ENCODE data around the gene AQP2.

AQP2 gene

DNA sequence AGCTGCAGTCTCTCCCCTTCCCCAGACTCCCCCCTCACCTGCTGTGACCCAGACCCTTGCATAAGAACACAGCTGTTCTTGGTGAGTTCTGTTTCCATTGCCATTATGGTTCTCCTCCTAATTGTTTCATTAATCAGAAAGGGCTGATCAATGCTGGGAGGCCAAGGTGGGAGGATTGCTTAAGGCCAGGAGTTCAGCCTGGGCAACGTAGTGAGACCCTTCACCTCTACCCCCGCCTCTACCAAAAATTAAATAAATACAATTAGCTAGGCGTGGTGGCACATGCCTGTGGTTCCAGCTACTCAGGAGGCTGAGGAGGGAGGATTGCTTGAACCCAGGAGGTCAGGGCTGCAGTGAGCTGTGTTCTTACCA, 29.6 kb upstream of the AQP2 start:
- no peak overlapping the region for H3K27ac ChIP-seq (ENCODE audit: low read depth in 2 of 2, low read length in 2 of 2)

DNA sequence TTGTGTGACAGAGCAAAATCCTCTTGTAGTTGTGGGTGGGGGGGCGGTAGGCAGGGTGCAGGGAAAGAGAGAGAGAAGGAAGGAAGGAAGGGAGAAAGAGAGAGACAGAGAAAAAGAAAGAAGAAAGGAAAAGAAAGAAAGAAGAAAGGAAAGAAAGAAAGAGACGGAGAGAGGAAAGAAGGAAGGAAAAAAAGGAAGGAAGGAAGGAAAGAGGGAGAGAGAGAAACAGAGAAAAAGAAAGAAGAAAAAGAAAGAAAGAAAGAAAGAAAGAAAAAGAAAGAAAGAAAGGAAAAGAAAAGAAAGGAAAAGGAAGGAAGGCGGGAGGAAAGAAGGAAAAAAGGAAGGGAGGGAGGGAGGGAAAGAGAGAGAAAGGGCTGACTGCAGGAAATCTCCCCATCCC, 29.2 kb upstream of the AQP2 start:
- Histone ChIP-seq H3K4me3 (ENCODE audit: low read length in 2 of 2) (no peak overlapping the region), H3K27ac (ENCODE audit: low read depth in 2 of 2, low read length in 2 of 2) (no peak overlapping the region), H3K27me3 (ENCODE audit: control insufficient read depth in 2 of 2, insufficient read depth in 2 of 2, low read length in 2 of 2) (no peaks in the 10 kb centered on the region), H3K9ac (ENCODE audit: low read depth in 1 of 2, low read length in 2 of 2) (no peak overlapping the region), H3K9me3 (ENCODE audit: control insufficient read depth in 2 of 2, low read length in 2 of 2) (no peaks in the 10 kb centered on the region), H3K36me3 (ENCODE audit: control insufficient read depth in 2 of 2, insufficient read depth in 2 of 2, low read length in 2 of 2) (no peaks in the 10 kb centered on the region), H3K4me1 (ENCODE audit: control insufficient read depth in 2 of 2, insufficient read depth in 2 of 2, low read length in 2 of 2) (no peaks in the 10 kb centered on the region)

More for the DNA sequence above, 29.6 kb upstream of the AQP2 start:
- Histone ChIP-seq H3K4me1 (ENCODE audit: control insufficient read depth in 2 of 2, insufficient read depth in 2 of 2, low read length in 2 of 2) (no peaks in the 10 kb centered on the region), H3K27me3 (ENCODE audit: control insufficient read depth in 2 of 2, insufficient read depth in 2 of 2, low read length in 2 of 2) (no peaks in the 10 kb centered on the region), H3K9me3 (ENCODE audit: control insufficient read depth in 2 of 2, low read length in 2 of 2) (no peaks in the 10 kb centered on the region), H3K36me3 (ENCODE audit: control insufficient read depth in 2 of 2, insufficient read depth in 2 of 2, low read length in 2 of 2) (no peaks in the 10 kb centered on the region), H3K4me3 (ENCODE audit: low read length in 2 of 2) (no peak overlapping the region), H3K9ac (ENCODE audit: low read depth in 1 of 2, low read length in 2 of 2) (no peak overlapping the region)

- no peaks in the 10 kb centered on the region for H3K27me3 ChIP-seq (ENCODE audit: control insufficient read depth in 2 of 2, insufficient read depth in 2 of 2, low read length in 2 of 2)
- H3K9me3 ChIP-seq (ENCODE audit: control insufficient read depth in 2 of 2, low read length in 2 of 2) = no peaks in the 10 kb centered on the region
- H3K36me3 ChIP-seq (ENCODE audit: control insufficient read depth in 2 of 2, insufficient read depth in 2 of 2, low read length in 2 of 2) = no peaks in the 10 kb centered on the region
- H3K4me1 ChIP-seq (ENCODE audit: control insufficient read depth in 2 of 2, insufficient read depth in 2 of 2, low read length in 2 of 2) = no peaks in the 10 kb centered on the region
- H3K27ac ChIP-seq (ENCODE audit: low read depth in 2 of 2, low read length in 2 of 2) = no peak overlapping the region
- no peak overlapping the region for H3K9ac ChIP-seq (ENCODE audit: low read depth in 1 of 2, low read length in 2 of 2)
- H3K4me3 ChIP-seq (ENCODE audit: low read length in 2 of 2) = no peak overlapping the region
Observed at GRCh38 chr12:49921936-49922335, 28.6 kb upstream of the AQP2 start.

DNA sequence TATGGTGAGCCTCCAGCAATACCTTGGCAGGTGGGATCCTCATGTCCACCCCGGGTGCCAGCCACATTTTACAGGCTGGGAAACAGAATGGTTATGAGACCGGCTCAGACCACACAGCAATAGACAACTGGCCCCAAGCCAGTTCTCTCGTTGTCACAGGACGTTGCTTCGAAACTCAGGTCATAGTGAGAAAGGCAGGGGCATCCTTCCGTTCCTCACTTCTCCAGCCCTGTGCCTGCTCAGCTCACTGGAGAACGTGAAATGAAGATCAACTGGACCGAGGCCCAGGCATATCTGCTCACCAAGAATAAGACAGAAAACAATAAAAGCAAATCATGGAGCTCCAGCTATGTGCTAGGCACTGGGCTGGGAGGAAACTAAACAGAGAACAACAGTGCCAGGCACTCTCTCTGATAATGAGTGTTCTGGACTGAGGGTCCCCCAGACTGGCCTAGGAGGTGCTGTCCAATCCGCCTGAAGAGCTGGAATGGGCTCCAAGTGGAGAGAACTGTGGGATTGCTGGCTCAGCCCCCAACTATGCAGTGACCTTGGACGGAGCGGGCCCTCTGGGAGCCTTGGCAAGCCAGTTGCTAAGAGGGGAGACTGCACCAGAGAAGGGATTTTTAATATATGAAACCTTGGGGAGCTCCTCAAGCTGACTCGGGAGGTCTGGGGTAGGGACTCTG, 28.0 kb upstream of the AQP2 start:
- H3K9me3 ChIP-seq (ENCODE audit: control insufficient read depth in 2 of 2, low read length in 2 of 2) = no peaks in the 10 kb centered on the region
- H3K4me3 ChIP-seq (ENCODE audit: low read length in 2 of 2) = no peak overlapping the region
- H3K27me3 ChIP-seq (ENCODE audit: control insufficient read depth in 2 of 2, insufficient read depth in 2 of 2, low read length in 2 of 2) = no peaks in the 10 kb centered on the region
- H3K9ac ChIP-seq (ENCODE audit: low read depth in 1 of 2, low read length in 2 of 2) = no peak overlapping the region
- no peaks in the 10 kb centered on the region for H3K4me1 ChIP-seq (ENCODE audit: control insufficient read depth in 2 of 2, insufficient read depth in 2 of 2, low read length in 2 of 2)
- no peaks in the 10 kb centered on the region for H3K36me3 ChIP-seq (ENCODE audit: control insufficient read depth in 2 of 2, insufficient read depth in 2 of 2, low read length in 2 of 2)
- H3K27ac ChIP-seq (ENCODE audit: low read depth in 2 of 2, low read length in 2 of 2) = no peak overlapping the region

- H3K27ac ChIP-seq (ENCODE audit: low read depth in 2 of 2, low read length in 2 of 2) = no peak overlapping the region
Observed at GRCh38 chr12:49923035-49923644, 27.4 kb upstream of the AQP2 start.

GRCh38 chr12:49923880-49924556, 26.5 kb upstream of the AQP2 start:
- no peak overlapping the region for H3K27ac ChIP-seq (ENCODE audit: low read depth in 2 of 2, low read length in 2 of 2)
- H3K9ac ChIP-seq (ENCODE audit: low read depth in 1 of 2, low read length in 2 of 2) = no peak overlapping the region
- no peak overlapping the region for H3K4me3 ChIP-seq (ENCODE audit: low read length in 2 of 2)
- no peaks in the 10 kb centered on the region for H3K36me3 ChIP-seq (ENCODE audit: control insufficient read depth in 2 of 2, insufficient read depth in 2 of 2, low read length in 2 of 2)
- H3K27me3 ChIP-seq (ENCODE audit: control insufficient read depth in 2 of 2, insufficient read depth in 2 of 2, low read length in 2 of 2) = no peaks in the 10 kb centered on the region
- H3K9me3 ChIP-seq (ENCODE audit: control insufficient read depth in 2 of 2, low read length in 2 of 2) = no peaks in the 10 kb centered on the region
- no peaks in the 10 kb centered on the region for H3K4me1 ChIP-seq (ENCODE audit: control insufficient read depth in 2 of 2, insufficient read depth in 2 of 2, low read length in 2 of 2)

More at GRCh38 chr12:49923035-49923644, 27.4 kb upstream of the AQP2 start:
- no peak overlapping the region for H3K4me3 ChIP-seq (ENCODE audit: low read length in 2 of 2)
- H3K4me1 ChIP-seq (ENCODE audit: control insufficient read depth in 2 of 2, insufficient read depth in 2 of 2, low read length in 2 of 2) = no peaks in the 10 kb centered on the region
- H3K36me3 ChIP-seq (ENCODE audit: control insufficient read depth in 2 of 2, insufficient read depth in 2 of 2, low read length in 2 of 2) = no peaks in the 10 kb centered on the region
- H3K9me3 ChIP-seq (ENCODE audit: control insufficient read depth in 2 of 2, low read length in 2 of 2) = no peaks in the 10 kb centered on the region
- H3K9ac ChIP-seq (ENCODE audit: low read depth in 1 of 2, low read length in 2 of 2) = no peak overlapping the region
- no peaks in the 10 kb centered on the region for H3K27me3 ChIP-seq (ENCODE audit: control insufficient read depth in 2 of 2, insufficient read depth in 2 of 2, low read length in 2 of 2)

GRCh38 chr12:49924628-49925246, 25.8 kb upstream of the AQP2 start:
- Histone ChIP-seq H3K36me3 (ENCODE audit: control insufficient read depth in 2 of 2, insufficient read depth in 2 of 2, low read length in 2 of 2) (no peaks in the 10 kb centered on the region), H3K27me3 (ENCODE audit: control insufficient read depth in 2 of 2, insufficient read depth in 2 of 2, low read length in 2 of 2) (no peaks in the 10 kb centered on the region), H3K9ac (ENCODE audit: low read depth in 1 of 2, low read length in 2 of 2) (no peak overlapping the region), H3K9me3 (ENCODE audit: control insufficient read depth in 2 of 2, low read length in 2 of 2) (no peaks in the 10 kb centered on the region), H3K4me1 (ENCODE audit: control insufficient read depth in 2 of 2, insufficient read depth in 2 of 2, low read length in 2 of 2) (no peaks in the 10 kb centered on the region), H3K4me3 (ENCODE audit: low read length in 2 of 2) (no peak overlapping the region), H3K27ac (ENCODE audit: low read depth in 2 of 2, low read length in 2 of 2) (no peak overlapping the region)

- Histone ChIP-seq H3K9ac (ENCODE audit: low read depth in 1 of 2, low read length in 2 of 2) (no peak overlapping the region), H3K4me1 (ENCODE audit: control insufficient read depth in 2 of 2, insufficient read depth in 2 of 2, low read length in 2 of 2) (no peaks in the 10 kb centered on the region), H3K4me3 (ENCODE audit: low read length in 2 of 2) (no peak overlapping the region), H3K36me3 (ENCODE audit: control insufficient read depth in 2 of 2, insufficient read depth in 2 of 2, low read length in 2 of 2) (no peaks in the 10 kb centered on the region), H3K9me3 (ENCODE audit: control insufficient read depth in 2 of 2, low read length in 2 of 2) (no peaks in the 10 kb centered on the region), H3K27me3 (ENCODE audit: control insufficient read depth in 2 of 2, insufficient read depth in 2 of 2, low read length in 2 of 2) (no peaks in the 10 kb centered on the region), H3K27ac (ENCODE audit: low read depth in 2 of 2, low read length in 2 of 2) (no peak overlapping the region)
Observed at GRCh38 chr12:49925433-49926204, 24.9 kb upstream of the AQP2 start.

- H3K9ac ChIP-seq (ENCODE audit: low read depth in 1 of 2, low read length in 2 of 2) = no peak overlapping the region
- no peaks in the 10 kb centered on the region for H3K4me1 ChIP-seq (ENCODE audit: control insufficient read depth in 2 of 2, insufficient read depth in 2 of 2, low read length in 2 of 2)
- H3K27ac ChIP-seq (ENCODE audit: low read depth in 2 of 2, low read length in 2 of 2) = no peak overlapping the region
- H3K9me3 ChIP-seq (ENCODE audit: control insufficient read depth in 2 of 2, low read length in 2 of 2) = no peaks in the 10 kb centered on the region
- no peak overlapping the region for H3K4me3 ChIP-seq (ENCODE audit: low read length in 2 of 2)
- H3K36me3 ChIP-seq (ENCODE audit: control insufficient read depth in 2 of 2, insufficient read depth in 2 of 2, low read length in 2 of 2) = no peaks in the 10 kb centered on the region
- H3K27me3 ChIP-seq (ENCODE audit: control insufficient read depth in 2 of 2, insufficient read depth in 2 of 2, low read length in 2 of 2) = no peaks in the 10 kb centered on the region
Observed at GRCh38 chr12:49928471-49928870, 22.1 kb upstream of the AQP2 start.

All from mucosa of rectum (tissue), 2 donors.